Left colon (tissue), 2 donors: ENCODE measurements around the gene STK24. TPM values are rescaled to one million over a fixed set of nuclear protein-coding genes. Genes with fewer than 3 reads are reported as not detected.

ENCODE experiments used
- ATAC-seq: fragments of 200-7000 bp; cut with Tn5 transposase; one replicate; pipeline ENCODE4 v1.9.1; 2020; ENCODE audit warnings: mild to moderate bottlenecking, moderate library complexity
- DNase-seq, 2 donors: peaks; one replicate each; pipeline ENCODE4 v3.0.0-alpha.2; 2020
- intact Hi-C, 2 donors: fragments of 100-400 bp; cut with DNase I in 1 of 2; cut with micrococcal nuclease in 1 of 2; formaldehyde crosslinking; loops; one replicate each; pipeline versions ENCODE4 v1.11.2 to v1.14.0; 2022; cut with DNase I, micrococcal nuclease
- total RNA-seq, 2 donors: library from RNA; stranded (reverse); fragmentation: NEBNext Ultra II Directional; extraction: Animal tissue kit (Norgen Biotek cat#: 25700); gene quantifications; one replicate each; pipeline ENCODE4 v1.2.1, GENCODE V29; 2021
- donor health status: DM: no; HTN: no; CAD: no.
- donor health status: DM: yes; HTN: yes; CAD: no.

The STK24 gene
- total RNA-seq, 2 donors from 2014 or later: 204 to 205 TPM

DNA sequence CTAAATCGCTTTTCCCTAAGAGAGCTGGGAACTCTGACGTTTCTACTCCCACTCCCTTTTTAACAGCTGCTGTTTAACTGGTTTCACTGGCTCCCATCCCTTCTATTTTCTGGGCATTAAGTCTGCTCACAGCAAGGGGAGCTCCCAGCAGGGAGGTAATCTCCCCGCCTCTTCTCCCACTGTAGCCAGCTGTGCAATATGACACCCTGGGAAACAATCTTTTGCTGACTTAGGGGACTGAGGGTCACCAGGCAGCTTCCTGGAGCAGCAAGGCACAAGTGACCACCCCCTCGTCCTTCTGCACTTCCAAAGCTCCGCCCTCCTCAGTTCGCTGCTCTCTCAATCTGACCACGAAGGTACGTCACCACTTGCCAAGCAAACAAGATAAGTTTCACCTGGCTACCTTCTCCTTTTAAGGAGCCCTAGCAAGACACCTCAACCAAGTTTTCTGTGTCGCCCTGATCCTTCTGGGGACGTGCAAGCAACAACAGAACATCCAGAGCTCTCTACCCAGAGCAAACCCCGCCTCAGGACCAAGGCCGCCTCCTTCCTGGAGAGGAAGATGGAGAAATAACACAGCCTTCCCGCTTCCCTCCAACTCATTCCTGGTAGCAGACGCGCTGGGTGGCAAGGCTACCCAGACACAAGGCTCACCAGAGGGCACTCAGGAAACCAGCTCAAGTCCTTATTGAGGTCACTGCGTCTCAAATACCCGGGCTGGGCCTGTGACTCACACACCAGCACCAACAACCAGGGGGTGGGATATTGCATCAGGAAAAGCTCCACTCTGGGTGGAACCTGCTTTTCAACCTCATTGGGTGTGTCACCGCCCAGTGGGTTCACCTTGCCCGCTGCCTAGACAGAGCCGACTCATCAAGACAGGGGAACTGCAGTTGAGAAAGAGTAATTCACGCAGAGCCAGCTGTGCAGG lies 92.4 kb downstream of the STK24 start:
- intact Hi-C loops: loop anchor here in 1 of 2 donors (5.0 kb wide), 1 partner anchor 88 kb away; no protein-coding TSS in a partner anchor
- peak; percentile 73 to 93 for DNase-seq
- peak; percentile 85 for ATAC-seq

GRCh38 chr13:98483601-98484288 lies 93.2 kb downstream of the STK24 start:
- ATAC-seq (peak; percentile 46), DNase-seq (peak in 1 of 2 donors; percentile 22)

GRCh38 chr13:98482476-98483444 lies 94.1 kb downstream of the STK24 start:
- intact Hi-C loops: loop anchor here in 1 of 2 donors (5.0 kb wide), 1 partner anchor 90 kb away; no protein-coding TSS in a partner anchor
- peak; percentile 19 for ATAC-seq
- DNase-seq: peak; percentile 64 to 75

More at GRCh38 chr13:98483601-98484288, 93.2 kb downstream of the STK24 start:
- intact Hi-C loops: loop anchor here in 1 of 2 donors (5.0 kb wide), 1 partner anchor 89 kb away; no protein-coding TSS in a partner anchor

DNA sequence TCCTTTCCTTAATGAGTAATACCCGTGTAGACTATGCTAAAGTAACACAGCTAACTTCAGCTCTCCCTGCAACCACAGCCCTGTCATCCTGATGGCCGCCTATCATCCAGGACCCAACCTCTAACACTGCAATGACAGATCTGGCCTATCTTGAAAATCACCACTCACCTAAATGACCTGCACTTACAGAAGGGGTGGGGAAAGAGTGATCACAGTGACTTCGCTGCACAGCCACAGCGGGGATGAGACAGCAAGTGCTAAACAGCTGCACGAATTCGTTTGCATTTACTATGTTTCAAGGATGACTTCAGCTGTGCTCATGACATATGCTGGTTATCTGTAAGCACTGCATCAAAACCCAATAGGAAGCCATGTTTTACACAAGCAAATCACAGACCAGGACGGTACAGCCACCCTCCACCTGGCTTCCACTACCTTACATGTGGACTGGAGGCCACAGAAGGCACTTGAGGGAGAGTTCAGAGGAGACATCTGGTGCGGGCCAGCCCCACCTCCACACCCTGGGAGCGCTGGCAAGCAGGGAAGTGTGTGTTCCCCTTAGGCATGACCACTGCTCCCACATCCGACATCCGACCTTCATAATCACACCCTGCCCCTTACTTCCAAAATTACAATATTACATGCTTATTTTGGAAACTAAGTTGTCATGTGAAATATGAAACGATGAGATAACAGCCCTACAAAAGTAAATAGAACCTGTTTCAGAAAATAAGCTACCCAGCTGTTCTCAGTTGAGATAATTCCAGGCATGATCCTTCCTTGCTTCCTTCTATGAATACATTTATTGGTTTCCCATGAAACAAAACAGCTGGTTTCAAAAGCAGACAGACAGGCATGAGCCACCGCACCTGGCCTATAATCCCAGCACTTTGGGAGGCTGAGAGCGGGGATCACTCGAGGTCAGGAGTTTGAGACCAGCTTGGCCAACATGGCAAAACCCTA lies 95.7 kb downstream of the STK24 start:
- ATAC-seq (no peak), DNase-seq (peak in 1 of 2 donors; percentile 56)
- intact Hi-C loops: loop anchor here in 1 of 2 donors (5.0 kb wide), 1 partner anchor 91 kb away; no protein-coding TSS in a partner anchor

- ATAC-seq: no peak
- no peak for DNase-seq
- intact Hi-C loops: loop anchor here in 1 of 2 donors (5.0 kb wide), 1 partner anchor 93 kb away; no protein-coding TSS in a partner anchor
These were observed 97.4 kb downstream of the STK24 start for GRCh38 chr13:98479496-98480003.

DNA sequence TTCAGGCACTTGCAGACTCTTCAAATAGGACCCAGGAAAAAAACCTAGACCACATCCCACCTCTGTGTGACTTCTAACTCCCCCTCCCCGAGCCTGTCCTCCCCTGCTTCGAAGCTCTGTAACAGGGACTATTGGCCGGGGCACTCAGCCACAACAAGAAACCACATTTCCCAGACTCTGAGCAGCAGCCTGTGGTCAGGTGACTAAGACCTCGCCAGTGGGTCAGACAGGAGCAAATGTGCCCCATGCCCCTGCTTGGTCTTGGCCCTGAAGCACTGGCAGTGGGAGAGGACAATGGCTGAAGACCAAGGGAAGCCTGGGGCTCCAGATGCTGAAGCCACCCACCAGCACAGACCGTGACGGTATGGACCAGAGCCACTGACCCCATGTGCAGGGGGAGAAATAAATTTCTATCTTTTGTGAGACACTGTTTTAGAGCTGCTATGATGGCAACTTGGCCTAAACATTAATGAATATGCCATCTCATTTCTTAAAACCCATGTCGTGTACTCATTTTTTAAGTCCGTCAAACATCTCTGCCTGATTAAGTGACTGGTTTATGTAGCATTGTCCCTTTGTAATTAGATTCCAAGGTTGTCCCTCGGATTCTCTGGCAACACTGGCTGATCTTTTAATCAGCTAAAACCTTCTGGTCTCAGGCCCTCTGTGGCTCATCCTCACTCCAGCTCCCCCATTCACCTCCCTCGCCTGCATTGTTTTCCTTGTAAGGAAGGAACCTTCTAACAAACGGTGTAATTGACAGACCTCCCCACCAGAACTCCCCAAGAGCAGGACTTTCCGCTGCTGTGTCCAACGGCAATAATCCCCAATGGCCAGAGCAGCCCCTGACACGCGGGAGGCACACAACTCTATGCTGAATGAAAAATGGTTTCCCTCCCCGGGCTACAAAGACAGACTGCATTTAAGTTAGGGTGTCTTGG lies 98.4 kb downstream of the STK24 start:
- intact Hi-C loops: no loop called here
- DNase-seq: no peak
- no peak for ATAC-seq

DNA sequence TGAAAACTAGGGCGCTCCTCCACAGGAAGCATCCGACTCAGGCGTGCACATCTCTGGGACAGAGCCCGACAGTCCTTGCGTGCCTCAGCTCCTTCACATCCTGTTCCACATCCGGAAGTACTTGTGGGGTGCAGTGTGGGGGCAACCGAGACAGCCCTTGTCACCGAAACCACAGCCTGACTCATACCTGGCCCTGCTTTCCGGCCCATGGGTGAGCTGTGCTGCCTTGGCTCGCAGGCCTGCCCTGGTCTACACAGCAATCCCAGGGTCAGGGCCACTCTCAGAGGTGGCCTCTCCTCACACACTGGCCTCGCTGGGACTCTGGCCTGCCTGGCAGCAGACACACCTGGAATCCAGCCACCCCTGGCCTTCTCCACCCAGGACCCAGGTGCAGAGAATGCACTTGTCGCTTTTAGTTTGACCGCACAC lies 100.4 kb downstream of the STK24 start:
- peak; percentile 25 for ATAC-seq
- intact Hi-C loops: no loop called here

GRCh38 chr13:98476106-98476505 lies 100.8 kb downstream of the STK24 start:
- no peak for DNase-seq
- ATAC-seq: no peak
- intact Hi-C loops: no loop called here

More for the DNA sequence above, 100.4 kb downstream of the STK24 start:
- peak; percentile 55 to 68 for DNase-seq

DNA sequence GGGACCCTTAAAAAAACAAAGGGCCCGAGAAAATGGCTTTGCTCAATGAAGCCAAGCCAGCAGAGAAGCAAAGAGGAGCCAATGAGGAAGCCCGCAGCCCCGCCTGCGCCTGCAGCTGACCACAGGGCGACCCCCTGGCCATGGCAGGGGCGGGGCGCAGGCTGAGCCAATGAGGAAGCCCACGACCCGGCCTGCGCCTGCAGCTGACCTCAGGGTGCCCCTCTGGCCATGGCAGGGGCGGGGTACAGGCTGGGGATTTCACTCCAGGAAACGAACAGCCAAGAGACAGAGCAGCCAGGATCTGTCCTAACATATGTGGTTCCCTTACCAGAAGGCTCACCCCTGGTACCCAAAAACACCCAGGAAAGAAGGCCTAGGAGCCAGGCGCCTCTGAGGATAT lies 101.4 kb downstream of the STK24 start:
- DNase-seq (peak in 1 of 2 donors; percentile 25), ATAC-seq (no peak)
- intact Hi-C loops: no loop called here

DNA sequence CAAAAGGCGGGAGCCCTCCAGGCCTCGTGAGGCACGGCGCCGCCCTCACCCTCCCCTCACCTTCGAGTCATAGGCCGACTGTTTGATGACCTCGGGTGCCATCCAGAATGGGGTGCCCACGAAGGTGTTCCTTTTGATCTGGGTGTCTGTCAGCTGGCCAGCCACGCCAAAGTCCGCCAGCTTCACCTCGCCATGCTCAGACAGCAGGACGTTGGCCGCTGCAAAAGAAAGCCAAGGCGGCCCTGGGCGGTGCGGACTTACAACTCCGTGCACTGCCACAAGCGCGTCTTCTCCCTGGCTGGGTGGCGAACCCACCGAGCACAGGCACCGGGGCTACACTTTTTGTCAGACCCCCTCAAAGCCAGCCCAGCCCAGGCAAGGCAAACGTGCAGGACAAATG lies 102.1 kb downstream of the STK24 start:
- intact Hi-C loops: no loop called here
- ATAC-seq (no peak), DNase-seq (no peak)

GRCh38 chr13:98474292-98474691 lies 102.6 kb downstream of the STK24 start:
- no peak for ATAC-seq
- intact Hi-C loops: no loop called here
- no peak for DNase-seq

GRCh38 chr13:98473788-98474144 lies 103.1 kb downstream of the STK24 start:
- ATAC-seq: peak; percentile 39
- intact Hi-C loops: no loop called here
- no peak for DNase-seq

DNA sequence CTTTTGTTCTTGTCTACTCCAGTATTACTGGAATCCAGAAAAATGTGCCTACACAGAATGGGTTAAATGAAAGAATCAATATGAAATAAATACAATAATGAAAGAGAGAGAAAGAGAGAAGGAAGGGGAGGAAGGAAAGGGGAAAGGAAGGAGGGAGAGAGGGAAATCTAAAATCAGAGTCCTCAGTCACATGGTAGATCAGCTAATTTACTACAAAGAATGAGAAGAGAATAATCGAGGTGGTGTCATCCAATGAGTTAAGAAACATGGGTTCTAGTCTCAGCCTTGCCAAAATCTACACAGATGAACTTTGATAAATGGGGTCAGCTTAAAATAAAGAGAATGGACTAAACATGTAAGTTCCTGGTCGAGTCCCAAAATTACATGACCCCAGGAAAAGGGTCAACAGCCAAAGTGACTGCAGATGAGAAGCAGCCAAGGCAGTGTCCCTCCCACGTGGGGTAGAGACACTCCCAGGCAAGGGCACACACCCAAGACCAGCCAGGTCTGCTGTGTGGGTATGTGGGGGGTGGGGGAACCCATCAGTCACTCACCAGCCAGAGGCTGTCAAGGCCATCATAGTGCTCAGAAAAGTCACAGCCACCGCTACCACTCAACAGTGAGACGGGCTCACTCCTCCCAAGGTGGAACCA lies 103.6 kb downstream of the STK24 start:
- intact Hi-C loops: no loop called here
- ATAC-seq (peak; percentile 52), DNase-seq (no peak)

DNA sequence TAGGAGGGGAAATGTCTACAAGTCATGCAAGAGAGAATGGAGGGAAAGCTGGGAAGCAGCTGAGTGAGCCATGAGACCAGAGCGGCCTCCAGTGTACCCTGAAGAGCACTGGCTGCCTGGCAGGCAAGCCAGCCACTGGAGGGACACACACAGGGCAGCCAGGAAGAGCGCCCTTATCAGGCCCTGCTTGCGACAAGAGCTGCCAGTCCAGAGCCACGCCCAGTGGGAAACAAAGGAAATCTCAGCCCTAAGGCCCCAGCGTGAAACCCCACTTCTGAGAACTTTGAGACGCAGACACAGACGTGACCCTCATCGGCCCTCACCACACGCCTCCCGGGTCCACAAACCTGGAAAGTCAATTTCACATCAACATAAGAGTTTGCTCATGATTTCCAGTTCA lies 105.0 kb downstream of the STK24 start:
- DNase-seq (no peak), ATAC-seq (peak; percentile 38)
- intact Hi-C loops: no loop called here

- no peak for DNase-seq
- intact Hi-C loops: no loop called here
- ATAC-seq: no peak
These were observed 106.0 kb downstream of the STK24 start for GRCh38 chr13:98470920-98471319.

- intact Hi-C loops: no loop called here
- DNase-seq (no peak), ATAC-seq (no peak)
These were observed 108.0 kb downstream of the STK24 start for GRCh38 chr13:98468929-98469328.
